ENCODE results near the gene CRABP2.
A peak's percentile ranks its signal among the peaks of the same experiment; 100 is the strongest.

Gene CRABP2

GRCh38 chr1:156714830-156715229 is 9.4 kb upstream of the CRABP2 start:
- no peak for TF ChIP-seq ZFX (IDR thresholded peaks at IDR 0.05; ENCODE audit: borderline replicate concordance)
- TF ChIP-seq, protein P1, sequence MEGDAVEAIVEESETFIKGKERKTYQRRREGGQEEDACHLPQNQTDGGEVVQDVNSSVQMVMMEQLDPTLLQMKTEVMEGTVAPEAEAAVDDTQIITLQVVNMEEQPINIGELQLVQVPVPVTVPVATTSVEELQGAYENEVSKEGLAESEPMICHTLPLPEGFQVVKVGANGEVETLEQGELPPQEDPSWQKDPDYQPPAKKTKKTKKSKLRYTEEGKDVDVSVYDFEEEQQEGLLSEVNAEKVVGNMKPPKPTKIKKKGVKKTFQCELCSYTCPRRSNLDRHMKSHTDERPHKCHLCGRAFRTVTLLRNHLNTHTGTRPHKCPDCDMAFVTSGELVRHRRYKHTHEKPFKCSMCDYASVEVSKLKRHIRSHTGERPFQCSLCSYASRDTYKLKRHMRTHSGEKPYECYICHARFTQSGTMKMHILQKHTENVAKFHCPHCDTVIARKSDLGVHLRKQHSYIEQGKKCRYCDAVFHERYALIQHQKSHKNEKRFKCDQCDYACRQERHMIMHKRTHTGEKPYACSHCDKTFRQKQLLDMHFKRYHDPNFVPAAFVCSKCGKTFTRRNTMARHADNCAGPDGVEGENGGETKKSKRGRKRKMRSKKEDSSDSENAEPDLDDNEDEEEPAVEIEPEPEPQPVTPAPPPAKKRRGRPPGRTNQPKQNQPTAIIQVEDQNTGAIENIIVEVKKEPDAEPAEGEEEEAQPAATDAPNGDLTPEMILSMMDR (IDR thresholded peaks at IDR 0.05), result no peak
- H3K27ac ChIP-seq, result no peak overlapping the region

DNA sequence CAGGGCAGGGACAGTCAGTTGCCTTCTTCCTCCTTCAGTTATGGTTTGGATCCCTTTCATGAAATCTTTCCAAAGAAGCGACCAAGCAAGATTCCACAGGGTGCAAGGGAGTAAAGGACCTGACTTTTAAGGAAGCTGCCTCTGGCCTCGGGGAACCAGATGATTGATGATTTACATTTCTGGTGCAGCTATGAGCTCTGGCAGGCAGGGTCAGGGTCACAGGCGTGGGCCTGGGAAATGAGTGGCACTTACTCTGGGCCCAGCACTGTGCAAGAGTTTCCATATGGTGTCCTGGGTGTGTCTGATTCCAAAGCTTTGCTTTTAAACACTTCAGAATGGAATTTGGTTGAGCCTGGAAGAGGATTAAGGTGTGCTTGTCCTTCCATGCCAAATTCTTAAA is 7.2 kb upstream of the CRABP2 start:
- no peak overlapping the region for H3K27ac ChIP-seq
- TF ChIP-seq ZFX (IDR thresholded peaks at IDR 0.05; ENCODE audit: borderline replicate concordance), result no peak
- TF ChIP-seq, protein P1 (IDR thresholded peaks at IDR 0.05), result no peak

GRCh38 chr1:156711011-156711817 is 5.8 kb upstream of the CRABP2 start:
- no peak overlapping the region for H3K27ac ChIP-seq
- no peak for TF ChIP-seq ZFX (IDR thresholded peaks at IDR 0.05; ENCODE audit: borderline replicate concordance)
- TF ChIP-seq, protein P1 (IDR thresholded peaks at IDR 0.05), result no peak

DNA sequence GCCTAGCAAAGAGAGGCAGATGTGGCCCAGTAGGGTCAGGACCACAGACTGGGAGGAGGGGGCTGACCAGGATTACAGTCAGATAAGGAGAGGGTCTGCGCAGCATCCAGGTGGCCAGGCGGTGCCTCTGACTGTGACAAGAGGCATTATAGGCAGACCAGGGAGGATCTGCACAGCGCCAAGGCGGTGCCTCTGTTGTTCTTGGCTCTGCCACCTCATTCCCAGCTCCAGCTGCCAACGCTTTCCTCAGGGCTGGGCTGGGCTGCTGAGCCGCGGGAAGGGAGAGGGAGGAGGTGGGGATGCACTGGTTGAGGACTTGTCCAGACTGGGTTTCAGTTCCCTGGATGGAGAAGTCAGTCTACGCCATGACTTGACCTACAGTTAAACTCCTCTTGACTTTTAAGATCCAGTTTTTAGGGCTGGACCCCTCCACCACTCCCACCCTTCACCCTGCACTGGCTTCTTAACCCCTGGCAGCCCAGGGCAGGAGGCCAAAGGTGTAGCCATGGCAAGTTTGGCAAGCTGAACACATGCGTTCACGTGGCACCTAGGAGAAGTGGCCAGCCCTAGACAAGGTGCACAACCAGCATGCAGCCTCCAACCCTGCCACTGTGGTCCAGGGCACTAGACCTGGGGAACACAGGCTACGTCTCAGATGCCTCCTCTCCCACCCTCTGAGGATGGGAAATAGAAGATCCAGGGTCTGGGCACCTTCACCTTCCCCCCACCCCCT is 4.5 kb upstream of the CRABP2 start:
- no peak for TF ChIP-seq ZFX (IDR thresholded peaks at IDR 0.05; ENCODE audit: borderline replicate concordance)
- peak overlapping the region; percentile 57 for H3K27ac ChIP-seq

GRCh38 chr1:156709031-156709430 is 3.6 kb upstream of the CRABP2 start:
- H3K27ac ChIP-seq, result peak overlapping the region; percentile 57
- TF ChIP-seq, protein P1 (IDR thresholded peaks at IDR 0.05), result no peak
- TF ChIP-seq ZFX (IDR thresholded peaks at IDR 0.05; ENCODE audit: borderline replicate concordance), result no peak

GRCh38 chr1:156708218-156708661 is 2.9 kb upstream of the CRABP2 start:
- H3K27ac ChIP-seq, result no peak overlapping the region; the same call in none of the 2 replicates
- TF ChIP-seq, protein P1 (IDR thresholded peaks at IDR 0.05), result no peak
- no peak for TF ChIP-seq ZFX (IDR thresholded peaks at IDR 0.05; ENCODE audit: borderline replicate concordance)

DNA sequence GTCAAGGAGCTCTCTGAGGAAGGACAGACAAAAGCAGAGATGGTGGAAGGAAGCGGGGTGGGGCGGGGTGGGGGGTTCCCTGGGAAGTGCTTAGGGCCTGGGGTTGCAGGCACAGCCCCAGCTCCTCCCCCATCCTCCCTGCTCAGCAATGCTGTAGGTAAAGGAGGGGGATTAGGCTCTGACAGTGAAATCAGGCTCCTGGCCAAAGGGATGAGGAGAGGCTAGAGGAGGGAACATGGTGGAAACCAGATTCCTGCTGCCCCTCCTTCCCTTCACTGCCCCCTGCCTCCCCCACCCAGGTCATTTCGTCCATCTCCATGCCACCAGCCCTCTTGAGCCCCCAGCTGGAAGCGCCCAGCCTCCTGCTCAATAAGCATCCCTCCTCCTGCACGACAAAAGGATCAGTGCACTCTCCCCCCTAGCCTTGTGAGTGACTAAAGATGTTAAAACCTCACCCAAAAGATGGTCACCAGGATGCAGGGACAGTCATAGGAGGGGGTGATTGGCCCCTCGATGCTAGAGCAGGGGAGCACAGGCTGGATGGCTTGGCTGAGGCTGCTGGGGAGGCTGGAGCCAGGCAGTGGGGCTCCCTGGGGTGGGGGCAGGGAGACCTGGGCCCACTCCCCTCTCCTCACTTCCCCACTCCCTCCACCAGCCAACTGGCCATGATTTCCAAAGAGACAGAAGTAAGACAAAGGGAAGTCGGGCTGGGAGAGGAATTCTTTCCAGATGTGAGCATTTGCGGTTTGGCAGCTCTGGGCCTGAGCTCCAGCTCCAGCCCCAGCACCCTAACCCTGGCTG is 2.2 kb upstream of the CRABP2 start:
- TF ChIP-seq, protein P1 (IDR thresholded peaks at IDR 0.05), result no peak
- TF ChIP-seq ZFX (IDR thresholded peaks at IDR 0.05; ENCODE audit: borderline replicate concordance), result no peak
- no peak overlapping the region; the same call in 1 of the 2 replicates for H3K27ac ChIP-seq

Data from 22Rv1 (cell line).